Lower leg skin (tissue), 3 donors: ENCODE measurements around the gene DNASE1L3.

Experiments
- CTCF ChIP-seq, 3 donors: fragments of 450-650 bp; IDR thresholded peaks; one replicate each; pipeline ENCODE4 v1.5.1; 2016; ENCODE audit warnings: antibody characterized with exemption in 3 of 3, mild to moderate bottlenecking in 3 of 3, moderate library complexity in 2 of 3
- POLR2A ChIP-seq, 2 donors: fragments of 450-650 bp; IDR thresholded peaks; one replicate each; pipeline ENCODE4 v1.6.1; 2016 to 2017; ENCODE audit warnings: antibody characterized with exemption in 2 of 2, mild to moderate bottlenecking in 1 of 2, moderate library complexity in 1 of 2

- TF ChIP-seq CTCF (IDR thresholded peaks at IDR 0.05) (no peak), POLR2A (IDR thresholded peaks at IDR 0.05) (no peak)
These were observed 18.7 kb downstream of the DNASE1L3 start for GRCh38 chr3:58192069-58192468.
